8988T (cell line): Measurements from ENCODE around the gene APOBEC3C.
"Not testable (repeated sequence)": the region's sequence is repeated elsewhere in the genome, so short reads cannot be mapped to it uniquely, and the experiment has no call there.

Experiments
- DNase-seq: peaks from one replicate; pipeline ENCODE4 v3.0.0; 2011

The APOBEC3C gene

DNA sequence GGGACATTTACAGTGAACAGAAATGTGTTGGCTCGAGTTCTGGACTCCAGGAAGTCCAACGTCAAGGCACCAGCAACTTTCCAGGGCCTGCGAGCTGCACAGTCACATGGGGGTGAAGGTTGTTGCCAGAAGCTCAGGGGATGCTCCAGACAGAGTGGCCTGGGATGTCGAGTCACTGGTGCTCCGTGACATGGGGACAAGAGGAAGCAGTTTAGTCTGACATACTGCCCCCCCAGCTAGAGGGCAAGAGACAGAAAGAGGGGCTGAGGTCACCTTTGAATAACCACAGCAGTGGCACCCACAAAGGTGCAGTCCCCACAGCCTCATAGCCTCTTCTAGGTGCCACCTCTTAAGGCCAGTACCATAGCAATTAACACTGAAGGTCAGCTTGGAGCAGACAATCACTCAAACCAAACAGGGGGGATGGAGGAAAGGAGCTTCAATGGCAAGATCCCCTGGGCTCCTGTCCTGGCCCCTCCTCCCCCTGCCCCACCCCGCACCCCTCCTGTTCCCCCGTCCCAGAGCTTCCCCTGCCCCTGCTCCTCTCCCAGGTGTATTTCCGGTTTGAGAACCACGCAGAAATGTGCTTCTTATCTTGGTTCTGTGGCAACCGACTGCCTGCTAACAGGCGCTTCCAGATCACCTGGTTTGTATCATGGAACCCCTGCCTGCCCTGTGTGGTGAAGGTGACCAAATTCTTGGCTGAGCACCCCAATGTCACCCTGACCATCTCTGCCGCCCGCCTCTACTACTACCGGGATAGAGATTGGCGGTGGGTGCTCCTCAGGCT, 10.7 kb downstream of the APOBEC3C start:
- no peak for DNase-seq

DNA sequence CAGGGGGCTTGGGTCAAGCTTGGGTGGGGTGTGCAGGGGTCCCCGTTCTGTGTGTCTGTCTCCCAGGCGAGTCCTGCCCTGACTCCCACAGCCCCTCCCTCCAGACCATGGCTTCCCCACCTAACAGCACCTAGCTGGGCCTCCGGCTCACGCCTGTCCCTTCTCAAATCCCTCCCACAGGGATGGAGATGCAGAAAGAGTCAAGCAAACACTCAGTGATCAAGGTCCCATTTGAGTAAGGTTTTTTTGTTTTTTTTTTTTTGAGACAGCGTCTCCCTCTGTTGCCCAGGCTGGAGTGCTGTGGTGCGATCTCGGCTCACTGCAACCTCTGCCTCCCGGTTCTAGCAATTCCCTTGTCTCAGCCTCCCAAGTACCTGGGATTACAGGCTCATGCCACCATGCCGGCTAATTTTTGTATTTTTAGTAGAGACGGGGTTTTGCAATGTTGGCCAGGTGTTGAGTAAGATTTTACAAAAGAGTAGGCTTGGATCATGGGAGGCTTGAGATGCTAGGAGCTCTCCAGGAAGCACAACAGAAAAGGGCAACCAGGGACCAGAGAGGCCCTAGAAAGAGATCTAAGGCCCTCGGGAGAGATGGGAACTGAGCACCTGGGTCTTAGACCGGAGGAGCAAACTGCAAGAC, 12.6 kb downstream of the APOBEC3C start:
- DNase-seq = no peak

GRCh38 chr22:39027717-39028116, 13.7 kb downstream of the APOBEC3C start:
- DNase-seq = no peak

- DNase-seq = no peak
Measured at GRCh38 chr22:39028281-39028680, 14.2 kb downstream of the APOBEC3C start.

DNA sequence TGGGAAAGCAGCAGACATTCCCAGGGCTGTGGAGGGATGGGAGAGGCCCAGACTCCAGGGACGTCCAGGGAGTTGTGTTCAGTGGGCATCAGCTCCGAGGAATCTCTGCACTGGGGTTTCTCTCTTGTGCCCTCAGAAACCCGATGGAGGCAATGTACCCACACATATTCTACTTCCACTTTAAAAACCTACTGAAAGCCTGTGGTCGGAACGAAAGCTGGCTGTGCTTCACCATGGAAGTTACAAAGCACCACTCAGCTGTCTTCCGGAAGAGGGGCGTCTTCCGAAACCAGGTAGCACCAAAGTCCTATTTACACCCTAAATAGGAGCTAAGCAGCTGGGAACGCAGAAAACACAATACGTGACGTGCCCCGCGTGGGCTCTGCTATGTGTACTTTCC, 15.2 kb downstream of the APOBEC3C start:
- DNase-seq = no peak

DNA sequence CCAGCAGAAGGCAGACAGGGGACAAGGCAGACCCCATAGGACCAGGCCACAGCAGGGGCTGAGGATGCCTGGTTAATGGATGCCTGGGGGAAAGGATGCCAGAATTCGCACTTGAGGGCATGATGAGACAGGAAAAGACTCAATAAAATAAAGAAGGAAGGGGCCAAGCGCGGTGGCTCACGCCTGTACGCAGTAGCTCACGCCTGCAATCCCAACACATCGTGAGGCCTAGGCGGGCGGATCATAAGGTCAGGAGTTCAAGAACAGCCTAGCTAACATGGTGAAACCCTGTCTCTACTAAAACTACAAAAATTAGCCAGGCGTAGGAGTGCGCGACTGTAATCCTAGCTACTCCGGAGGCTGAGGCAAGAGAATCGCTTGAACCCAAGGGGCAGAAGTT, 16.6 kb downstream of the APOBEC3C start:
- DNase-seq = no peak

DNA sequence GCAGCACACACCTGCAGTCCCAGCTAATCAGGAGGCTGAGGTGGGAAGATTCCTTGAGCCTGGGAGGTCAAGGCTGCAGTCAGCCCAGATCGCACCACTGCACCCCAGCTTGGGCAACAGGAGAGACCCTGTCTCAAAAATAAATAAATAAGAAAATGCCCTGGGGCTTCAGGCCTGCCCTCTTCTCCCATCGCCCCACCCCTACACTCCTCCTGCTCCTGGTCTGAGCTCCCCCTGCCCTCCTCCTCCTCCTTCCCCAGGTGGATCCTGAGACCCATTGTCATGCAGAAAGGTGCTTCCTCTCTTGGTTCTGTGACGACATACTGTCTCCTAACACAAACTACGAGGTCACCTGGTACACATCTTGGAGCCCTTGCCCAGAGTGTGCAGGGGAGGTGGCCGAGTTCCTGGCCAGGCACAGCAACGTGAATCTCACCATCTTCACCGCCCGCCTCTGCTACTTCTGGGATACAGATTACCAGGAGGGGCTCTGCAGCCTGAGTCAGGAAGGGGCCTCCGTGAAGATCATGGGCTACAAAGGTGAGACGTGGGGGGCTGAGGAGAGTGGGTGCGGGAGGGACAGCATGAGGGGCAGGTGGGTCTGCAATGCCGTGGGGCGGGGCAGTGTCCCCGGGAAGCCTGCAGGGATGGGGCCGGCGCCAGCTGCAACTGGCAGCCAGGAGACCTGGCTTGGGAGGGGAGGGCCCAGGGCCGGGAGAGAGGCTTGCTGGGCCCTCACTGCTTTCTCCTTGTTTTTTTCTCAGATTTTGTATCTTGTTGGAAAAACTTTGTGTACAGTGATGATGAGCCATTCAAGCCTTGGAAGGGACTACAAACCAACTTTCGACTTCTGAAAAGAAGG, 17.6 kb downstream of the APOBEC3C start:
- not testable (repeated sequence) for DNase-seq

- DNase-seq = not testable (repeated sequence)
Measured at GRCh38 chr22:39037071-39037470, 23.0 kb downstream of the APOBEC3C start.

DNA sequence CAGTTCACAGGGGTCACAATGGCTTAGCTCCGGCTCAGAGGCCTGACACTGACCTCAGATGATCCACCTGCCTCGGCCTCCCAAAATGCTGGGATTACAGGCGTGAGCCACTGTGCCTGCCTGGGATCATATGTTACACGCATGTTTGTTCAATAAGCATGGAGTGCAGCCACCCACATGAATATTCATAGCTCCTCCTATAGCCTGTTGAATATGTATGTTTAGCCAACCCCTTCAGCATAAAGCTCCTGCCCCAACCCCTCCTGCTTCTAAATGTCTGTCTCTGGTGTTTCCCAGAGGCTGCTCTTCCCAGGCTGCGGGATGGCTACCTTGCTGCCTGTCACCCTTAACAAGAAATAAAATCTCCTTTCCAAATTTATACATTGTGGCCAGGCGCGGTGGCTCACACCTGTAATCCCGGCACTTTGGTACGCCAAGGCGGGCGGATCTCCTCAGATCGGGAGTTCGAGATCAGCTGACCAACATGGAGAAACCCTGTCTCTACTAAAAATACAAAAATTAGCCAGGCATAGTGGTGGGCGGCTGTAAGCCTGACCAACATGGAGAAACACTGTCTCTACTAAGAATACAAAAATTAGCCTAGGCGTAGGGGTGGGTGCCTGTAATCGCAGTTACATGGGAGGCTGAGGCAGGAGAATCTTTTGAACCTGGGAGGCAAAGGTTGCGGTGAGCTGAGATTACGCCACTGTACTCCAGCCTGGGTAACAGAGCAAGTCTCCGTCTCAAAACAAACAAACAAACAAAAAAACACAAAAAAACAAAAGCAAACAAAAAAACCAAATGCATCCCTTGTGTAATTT, 25.5 kb downstream of the APOBEC3C start:
- DNase-seq = no peak

- not testable (repeated sequence) for DNase-seq
Measured at GRCh38 chr22:39040155-39040537, 26.1 kb downstream of the APOBEC3C start.

DNA sequence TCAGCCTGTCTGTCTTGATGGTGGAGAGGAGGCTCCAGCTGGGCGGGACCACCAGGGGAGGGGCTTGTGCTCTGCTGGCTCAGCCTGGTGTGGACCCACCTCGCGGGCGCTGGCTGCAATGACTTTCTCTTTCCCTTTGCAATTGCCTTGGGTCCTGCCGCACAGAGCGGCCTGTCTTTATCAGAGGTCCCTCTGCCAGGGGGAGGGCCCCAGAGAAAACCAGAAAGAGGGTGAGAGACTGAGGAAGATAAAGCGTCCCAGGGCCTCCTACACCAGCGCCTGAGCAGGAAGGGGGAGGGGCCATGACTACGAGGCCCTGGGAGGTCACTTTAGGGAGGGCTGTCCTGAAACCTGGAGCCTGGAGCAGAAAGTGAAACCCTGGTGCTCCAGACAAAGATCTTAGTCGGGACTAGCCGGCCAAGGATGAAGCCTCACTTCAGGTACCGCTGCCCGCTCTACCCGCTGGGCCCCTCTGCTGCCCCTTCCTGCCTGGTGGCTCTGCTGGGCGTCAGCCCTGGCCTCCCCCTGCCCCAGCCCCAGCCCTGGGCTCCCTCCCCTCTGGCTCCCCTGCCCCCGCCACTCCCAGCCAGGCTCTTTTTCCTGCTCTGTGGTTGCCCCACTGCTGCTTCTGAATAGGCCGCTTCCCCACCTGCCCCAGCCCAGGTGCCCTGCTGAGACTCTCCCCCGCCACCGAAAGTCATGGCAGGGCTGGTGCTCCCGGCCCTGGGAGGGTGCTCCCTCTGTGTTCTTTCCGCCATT, 26.7 kb downstream of the APOBEC3C start, which contains the start of gene APOBEC3F:
Gene APOBEC3F, plus strand, starts transcription at position 327 of the 759 bp plus-strand sequence. Its CDS starts 97 bp downstream, at position 424.
- not testable (repeated sequence) for DNase-seq

DNA sequence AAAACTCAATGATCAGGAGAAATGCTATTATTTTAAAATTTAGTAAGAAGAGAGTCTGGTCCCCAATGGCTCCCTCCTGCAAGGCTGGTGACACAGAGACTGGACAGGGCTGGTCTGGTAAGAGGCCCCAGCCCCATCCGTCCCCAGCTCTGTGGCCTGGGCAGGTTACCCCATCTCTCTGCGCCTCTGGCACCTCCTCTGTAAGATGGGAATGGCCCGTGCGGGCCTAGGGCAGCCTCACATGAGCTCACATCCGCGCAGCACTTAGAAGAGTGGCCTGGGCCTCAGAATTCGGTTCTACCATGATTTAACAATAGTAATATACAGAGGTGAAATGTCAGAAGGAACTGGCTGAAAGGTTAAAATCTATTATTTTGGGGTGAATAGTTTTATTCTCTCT, 27.9 kb downstream of the APOBEC3C start:
- DNase-seq = no peak

DNA sequence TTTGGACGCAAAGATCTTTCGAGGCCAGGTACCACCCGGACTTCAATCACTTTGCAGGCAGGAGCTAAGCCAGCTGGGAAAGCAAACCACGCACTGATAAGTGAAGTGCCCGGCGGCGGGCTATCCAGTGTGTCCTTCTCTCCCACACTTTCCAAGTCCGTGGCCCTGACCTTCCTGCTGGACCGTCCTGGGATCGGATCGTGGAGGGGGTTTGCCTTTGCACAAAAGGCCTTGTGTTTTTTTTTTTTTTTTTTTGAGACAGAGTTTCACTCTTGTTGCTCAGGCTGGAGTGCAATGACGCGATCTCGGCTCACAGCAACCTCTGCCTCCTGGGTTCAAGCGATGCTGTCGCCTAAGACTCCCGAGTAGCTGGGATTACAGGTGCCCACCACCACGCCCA, 29.0 kb downstream of the APOBEC3C start:
- not testable (repeated sequence) for DNase-seq

DNA sequence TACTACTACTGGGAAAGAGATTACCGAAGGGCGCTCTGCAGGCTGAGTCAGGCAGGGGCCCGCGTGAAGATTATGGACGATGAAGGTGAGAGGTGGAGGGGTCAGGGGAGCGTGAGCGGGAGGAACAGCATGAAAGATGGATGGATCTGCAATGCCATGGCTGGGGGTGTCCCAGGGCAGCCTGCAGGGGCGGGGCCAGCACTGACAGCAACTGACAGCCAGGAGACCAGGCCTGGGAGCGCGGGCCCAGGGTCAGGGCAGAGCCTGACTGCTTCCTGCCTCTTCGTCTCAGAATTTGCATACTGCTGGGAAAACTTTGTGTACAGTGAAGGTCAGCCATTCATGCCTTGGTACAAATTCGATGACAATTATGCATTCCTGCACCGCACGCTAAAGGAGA, 31.1 kb downstream of the APOBEC3C start:
- not testable (repeated sequence) for DNase-seq

GRCh38 chr22:39049486-39049885, 35.4 kb downstream of the APOBEC3C start:
- DNase-seq = not testable (repeated sequence)

- DNase-seq = not testable (repeated sequence)
Measured at GRCh38 chr22:39051844-39052495, 37.9 kb downstream of the APOBEC3C start.

DNA sequence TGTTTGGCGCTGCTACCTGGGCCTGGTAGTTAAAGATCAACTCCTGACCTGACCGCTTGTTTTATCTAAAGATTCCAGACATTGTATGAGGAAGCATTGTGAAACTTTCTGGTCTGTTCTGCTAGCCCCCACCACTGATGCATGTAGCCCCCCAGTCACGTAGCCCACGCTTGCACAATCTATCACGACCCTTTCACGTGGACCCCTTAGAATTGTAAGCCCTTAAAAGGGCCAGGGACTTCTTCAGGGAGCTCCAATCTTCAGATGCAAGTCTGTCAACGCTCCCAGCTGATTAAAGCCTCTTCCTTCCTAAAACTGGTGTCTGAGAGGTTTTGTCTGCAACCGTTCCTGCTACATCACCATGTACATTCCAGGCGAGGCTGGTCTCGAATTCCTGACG, 41.6 kb downstream of the APOBEC3C start:
- DNase-seq = no peak

DNA sequence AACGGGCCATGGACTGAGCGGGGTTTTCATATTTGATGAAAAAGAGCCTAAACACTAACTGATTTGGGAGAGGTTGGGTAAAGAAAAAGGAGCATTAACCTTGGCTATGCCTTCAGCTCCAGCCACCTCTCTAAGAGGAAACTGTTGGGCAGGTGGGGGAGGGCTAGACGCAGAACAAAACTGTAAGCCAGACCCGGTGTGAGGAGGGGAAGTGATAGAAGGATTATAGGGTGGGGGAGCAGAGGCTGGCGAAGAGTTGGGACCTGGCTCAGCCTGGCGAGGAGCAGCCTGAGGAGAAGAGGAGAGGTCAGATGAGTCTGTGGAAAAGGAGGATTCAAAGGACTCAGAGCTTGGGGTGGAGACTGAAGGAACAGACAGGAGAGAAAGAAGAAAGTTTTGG, 47.2 kb downstream of the APOBEC3C start:
- not testable (repeated sequence) for DNase-seq

GRCh38 chr22:39061951-39062350, 47.9 kb downstream of the APOBEC3C start:
- DNase-seq = not testable (repeated sequence)

DNA sequence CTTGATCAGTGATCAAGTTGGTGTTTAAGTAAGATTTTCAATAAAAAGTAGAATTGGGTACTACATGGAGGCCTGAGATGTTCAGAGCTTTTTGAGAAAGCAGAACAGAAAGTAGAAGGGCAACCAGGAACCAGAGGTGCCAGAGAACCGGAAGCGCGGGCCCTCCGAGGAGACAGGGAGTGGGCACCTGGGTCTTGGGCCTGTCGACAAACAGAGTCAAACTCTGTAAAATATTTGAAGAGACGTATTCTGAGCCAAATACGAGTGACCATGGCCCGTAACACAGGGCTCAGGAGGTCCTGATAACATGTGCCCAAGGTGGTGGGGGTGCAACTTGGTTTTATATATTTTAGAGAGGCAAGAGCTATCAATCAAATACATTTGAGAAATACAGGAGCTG, 49.8 kb downstream of the APOBEC3C start:
- DNase-seq = not testable (repeated sequence)
